ENCODE measurements around the gene STPG3.
"Not testable (repeated sequence)": the region's sequence is repeated elsewhere in the genome, so short reads cannot be mapped to it uniquely, and the experiment has no call there.

The STPG3 gene

GRCh38 chr9:137244486-137245449 lies 6.3 kb upstream of the STPG3 start:
- no peak for DNase-seq (ENCODE audit: low read depth in 1 of 2, low spot score in 1 of 2)

GRCh38 chr9:137245450-137246421 lies 5.3 kb upstream of the STPG3 start:
- DNase-seq (ENCODE audit: low read depth in 1 of 2, low spot score in 1 of 2), result no peak

GRCh38 chr9:137247135-137247915 lies 3.8 kb upstream of the STPG3 start:
- no peak for DNase-seq (ENCODE audit: low read depth in 1 of 2, low spot score in 1 of 2)

GRCh38 chr9:137247916-137248175 lies 3.2 kb upstream of the STPG3 start:
- no peak for DNase-seq (ENCODE audit: low read depth in 1 of 2, low spot score in 1 of 2)

- DNase-seq (ENCODE audit: low read depth in 1 of 2, low spot score in 1 of 2), result no peak
These were observed 525 bp upstream of the STPG3 start for GRCh38 chr9:137250329-137251193.

GRCh38 chr9:137251490-137252268 lies 593 bp downstream of the STPG3 start:
- no peak for DNase-seq (ENCODE audit: low read depth in 1 of 2, low spot score in 1 of 2)

- no peak for DNase-seq (ENCODE audit: low read depth in 1 of 2, low spot score in 1 of 2)
These were observed 1.7 kb downstream of the STPG3 start for GRCh38 chr9:137252555-137253506.

GRCh38 chr9:137253717-137254623 lies 2.9 kb downstream of the STPG3 start:
- DNase-seq (ENCODE audit: low read depth in 1 of 2, low spot score in 1 of 2), result no peak

GRCh38 chr9:137254624-137255447 lies 3.8 kb downstream of the STPG3 start, which contains the start of gene NELFB:
Gene NELFB, plus strand, starts transcription at chr9:137255327.
- peak; percentile 93 to 96 for DNase-seq (ENCODE audit: low read depth in 1 of 2, low spot score in 1 of 2)

GRCh38 chr9:137255448-137256114 lies 4.5 kb downstream of the STPG3 start:
- DNase-seq (ENCODE audit: low read depth in 1 of 2, low spot score in 1 of 2), result no peak

GRCh38 chr9:137256362-137256761 lies 5.3 kb downstream of the STPG3 start:
- no peak for DNase-seq (ENCODE audit: low read depth in 1 of 2, low spot score in 1 of 2)

- DNase-seq (ENCODE audit: low read depth in 1 of 2, low spot score in 1 of 2), result no peak
These were observed 5.8 kb downstream of the STPG3 start for GRCh38 chr9:137256856-137257255.

GRCh38 chr9:137262173-137262908 lies 11.3 kb downstream of the STPG3 start:
- not testable (repeated sequence) for DNase-seq (ENCODE audit: low read depth in 1 of 2, low spot score in 1 of 2)

GRCh38 chr9:137262909-137263285 lies 11.8 kb downstream of the STPG3 start:
- DNase-seq (ENCODE audit: low read depth in 1 of 2, low spot score in 1 of 2), result no peak

- DNase-seq (ENCODE audit: low read depth in 1 of 2, low spot score in 1 of 2), result no peak
These were observed 12.4 kb downstream of the STPG3 start for GRCh38 chr9:137263506-137263905.

Data from activated T-helper 1 cell treated with anti-CD3 and anti-CD28 coated beads, Interleukin-2, amount 50 U/mL, for 16 hours (primary cell).